Activated CD8-positive, alpha-beta T cell treated with anti-CD3 and anti-CD28 coated beads for 36 hours (primary cell): ENCODE data around the gene CARD18. TPM values are rescaled to one million over a fixed set of nuclear protein-coding genes. Genes with fewer than 3 reads are reported as not detected.

Experiments used
- ATAC-seq: fragments of 200-7000 bp; cut with Tn5 transposase; one replicate; pipeline ENCODE4 v1.10.0; 2021; ENCODE audit warnings: mild to moderate bottlenecking, moderate library complexity
- CTCF ChIA-PET: fragments of 350-600 bp; sonication (Branson Sonifier 250); formaldehyde crosslinking; loops from one replicate; lab custom pipeline; 2021; ENCODE audit warnings: antibody characterized with exemption; lab: Charles Lee
- POLR2A ChIA-PET: fragments of 350-600 bp; sonication (Branson Sonifier 250); formaldehyde crosslinking; loops from one replicate; lab custom pipeline; 2021; ENCODE audit warnings: antibody characterized with exemption; lab: Charles Lee
- DNase-seq: peaks from one replicate; pipeline ENCODE4 v3.0.0-alpha.2; 2020
- H3K27ac Mint-ChIP-seq: one replicate; pipeline ENCODE4 v1.8.0; 2021; ENCODE audit warnings: mild to moderate bottlenecking, mixed read lengths
- H3K27me3 Mint-ChIP-seq: one replicate; pipeline ENCODE4 v1.8.0; 2021; ENCODE audit warnings: mixed read lengths
- H3K36me3 Mint-ChIP-seq: one replicate; pipeline ENCODE4 v1.8.0; 2021; ENCODE audit warnings: low read depth, mixed read lengths
- H3K4me1 Mint-ChIP-seq: one replicate; pipeline ENCODE4 v1.8.0; 2021; ENCODE audit warnings: low read depth, mixed read lengths
- H3K4me3 Mint-ChIP-seq: one replicate; pipeline ENCODE4 v1.8.0; 2021; ENCODE audit warnings: mild to moderate bottlenecking, moderate library complexity, mixed read lengths
- H3K9me3 Mint-ChIP-seq: one replicate; pipeline ENCODE4 v1.8.0; 2021; ENCODE audit warnings: mixed read lengths
- intact Hi-C: fragments of 100-400 bp; cut with micrococcal nuclease; formaldehyde crosslinking; loops from one replicate; pipeline ENCODE4 v1.10.0; 2022
- total RNA-seq, 2 experiments: library from RNA; stranded (reverse); gene quantifications; one replicate each; pipeline ENCODE4 v1.2.3, GENCODE V29; 2021
- TF ChIP-seq, protein P1 (sequence below): fragments of 200-600 bp; IDR thresholded peaks from one replicate; pipeline ENCODE4 v1.8.0; 2022; ENCODE audit warnings: antibody characterized with exemption, mild to moderate bottlenecking

CARD18 gene
- total RNA-seq, 2 experiments from 2014 or later = not detected

DNA sequence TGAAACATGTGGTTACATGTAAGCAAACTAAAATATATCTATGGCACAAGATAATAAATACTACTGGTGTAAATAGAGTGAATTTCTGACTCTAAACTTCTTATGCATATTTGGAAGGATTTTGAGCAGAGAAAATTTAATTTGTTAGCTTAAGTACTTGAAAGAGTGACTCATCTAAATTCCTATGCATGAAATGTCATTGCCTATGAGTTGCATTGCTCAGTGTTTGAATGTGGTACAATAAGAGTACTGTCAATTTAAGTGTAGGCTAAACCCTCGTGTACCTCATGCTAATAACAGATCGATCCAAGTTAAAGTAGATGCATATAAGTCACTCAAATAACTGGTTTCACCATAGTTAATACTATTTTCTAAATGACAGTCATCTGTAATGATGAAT, 5.3 kb upstream of the CARD18 start:
- H3K36me3 Mint-ChIP-seq = no peaks in the 10 kb centered on the region
- CTCF ChIA-PET = no interaction called here

DNA sequence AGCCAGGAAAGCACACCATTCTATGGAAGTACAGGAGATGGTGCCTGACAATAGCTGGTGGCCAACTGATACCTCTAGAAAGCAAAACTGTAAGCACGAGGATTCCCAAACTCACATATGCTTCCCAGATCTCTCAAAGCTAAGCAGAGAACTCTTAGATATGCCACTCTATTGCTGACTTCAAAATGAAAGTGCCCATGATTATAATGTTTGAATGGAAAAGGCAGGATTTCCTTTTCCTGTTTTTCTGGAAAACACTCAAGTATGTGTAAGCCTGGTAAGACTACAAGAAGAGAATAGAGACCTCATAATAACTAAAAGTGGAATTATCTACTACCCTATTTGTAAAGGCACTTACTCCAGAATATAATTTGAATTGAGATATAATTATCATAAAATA, 2.6 kb upstream of the CARD18 start:
- Mint-ChIP-seq H3K27me3 (peaks cover 6% of the 10 kb centered on the region), H3K9me3 (no peaks in the 10 kb centered on the region), H3K4me3 (no peak overlapping the region), H3K4me1 (no peaks in the 10 kb centered on the region), H3K36me3 (no peaks in the 10 kb centered on the region), H3K27ac (no peak overlapping the region)
- CTCF ChIA-PET = no interaction called here
- no peak for ATAC-seq
- DNase-seq = no peak
- POLR2A ChIA-PET = no interaction called here
- intact Hi-C loops = no loop called here
- TF ChIP-seq, protein P1, sequence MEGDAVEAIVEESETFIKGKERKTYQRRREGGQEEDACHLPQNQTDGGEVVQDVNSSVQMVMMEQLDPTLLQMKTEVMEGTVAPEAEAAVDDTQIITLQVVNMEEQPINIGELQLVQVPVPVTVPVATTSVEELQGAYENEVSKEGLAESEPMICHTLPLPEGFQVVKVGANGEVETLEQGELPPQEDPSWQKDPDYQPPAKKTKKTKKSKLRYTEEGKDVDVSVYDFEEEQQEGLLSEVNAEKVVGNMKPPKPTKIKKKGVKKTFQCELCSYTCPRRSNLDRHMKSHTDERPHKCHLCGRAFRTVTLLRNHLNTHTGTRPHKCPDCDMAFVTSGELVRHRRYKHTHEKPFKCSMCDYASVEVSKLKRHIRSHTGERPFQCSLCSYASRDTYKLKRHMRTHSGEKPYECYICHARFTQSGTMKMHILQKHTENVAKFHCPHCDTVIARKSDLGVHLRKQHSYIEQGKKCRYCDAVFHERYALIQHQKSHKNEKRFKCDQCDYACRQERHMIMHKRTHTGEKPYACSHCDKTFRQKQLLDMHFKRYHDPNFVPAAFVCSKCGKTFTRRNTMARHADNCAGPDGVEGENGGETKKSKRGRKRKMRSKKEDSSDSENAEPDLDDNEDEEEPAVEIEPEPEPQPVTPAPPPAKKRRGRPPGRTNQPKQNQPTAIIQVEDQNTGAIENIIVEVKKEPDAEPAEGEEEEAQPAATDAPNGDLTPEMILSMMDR = no peak

More for the DNA sequence above, 5.3 kb upstream of the CARD18 start:
- H3K4me1 Mint-ChIP-seq = no peaks in the 10 kb centered on the region
- POLR2A ChIA-PET = no interaction called here
- ATAC-seq (no peak), DNase-seq (no peak)
- intact Hi-C loops = no loop called here
- TF ChIP-seq, protein P1 = no peak
- peaks cover 6% of the 10 kb centered on the region for H3K27me3 Mint-ChIP-seq
- no peaks in the 10 kb centered on the region for H3K9me3 Mint-ChIP-seq
- no peak overlapping the region for H3K4me3 Mint-ChIP-seq
- no peak overlapping the region for H3K27ac Mint-ChIP-seq

DNA sequence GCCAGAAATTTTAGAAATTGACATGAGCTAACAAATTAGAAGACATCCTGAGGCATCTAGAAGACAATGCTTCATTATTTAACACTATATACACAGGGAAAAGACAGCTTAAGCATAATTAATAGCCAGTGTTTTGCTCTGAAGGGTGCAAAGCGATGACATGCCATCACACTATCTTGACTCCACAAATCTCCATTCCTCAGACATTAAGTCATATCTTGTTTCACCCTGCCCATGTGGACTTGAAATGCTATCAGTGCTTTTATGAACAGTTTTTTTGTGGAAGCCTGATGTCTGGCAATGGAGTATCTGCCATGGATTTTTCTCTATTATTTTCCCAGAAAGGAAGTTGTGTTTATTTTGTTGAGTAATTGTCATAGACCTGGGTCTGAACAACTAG, 2.3 kb downstream of the CARD18 start:
- TF ChIP-seq, protein P1 = no peak
- H3K9me3 Mint-ChIP-seq = no peaks in the 10 kb centered on the region
- intact Hi-C loops = no loop called here
- no peaks in the 10 kb centered on the region for H3K36me3 Mint-ChIP-seq
- ChIA-PET POLR2A (no interaction called here), CTCF (interaction anchor here (1.0 kb wide), 1 partner anchor 48 kb away, joined by 3 read pairs; no protein-coding TSS in a partner anchor)
- DNase-seq (no peak), ATAC-seq (no peak)
- no peak overlapping the region for H3K4me3 Mint-ChIP-seq
- no peaks in the 10 kb centered on the region for H3K4me1 Mint-ChIP-seq
- H3K27me3 Mint-ChIP-seq = peaks cover 5% of the 10 kb centered on the region
- H3K27ac Mint-ChIP-seq = no peak overlapping the region

DNA sequence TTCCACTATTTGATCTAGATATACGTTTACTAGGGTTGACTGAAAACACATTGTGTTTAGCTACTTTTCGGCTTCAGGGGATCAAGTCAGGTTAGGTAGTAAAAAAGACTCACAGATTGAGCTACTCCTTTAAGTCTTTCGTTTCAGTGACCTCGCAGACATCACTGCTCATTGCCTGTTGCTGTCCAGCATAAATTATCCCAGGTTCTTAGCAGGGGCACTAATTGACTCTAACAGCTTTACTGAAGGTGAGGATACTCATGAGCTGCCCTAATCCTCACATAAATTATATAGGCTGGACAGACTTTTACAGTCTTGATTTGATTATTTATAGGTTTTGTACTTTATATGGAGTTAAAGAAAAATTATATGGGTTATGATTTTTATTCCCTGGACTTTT, 3.7 kb downstream of the CARD18 start:
- H3K4me3 Mint-ChIP-seq = no peak overlapping the region
- no peaks in the 10 kb centered on the region for H3K36me3 Mint-ChIP-seq
- intact Hi-C loops = no loop called here
- TF ChIP-seq, protein P1 = no peak
- H3K27ac Mint-ChIP-seq = no peak overlapping the region
- ChIA-PET CTCF (no interaction called here), POLR2A (interaction anchor here (1.1 kb wide), 1 partner anchor 69 kb away, joined by 3 read pairs; no protein-coding TSS in a partner anchor)
- H3K4me1 Mint-ChIP-seq = no peaks in the 10 kb centered on the region
- H3K9me3 Mint-ChIP-seq = no peaks in the 10 kb centered on the region
- H3K27me3 Mint-ChIP-seq = peaks cover 3% of the 10 kb centered on the region
- ATAC-seq (no peak), DNase-seq (no peak)

DNA sequence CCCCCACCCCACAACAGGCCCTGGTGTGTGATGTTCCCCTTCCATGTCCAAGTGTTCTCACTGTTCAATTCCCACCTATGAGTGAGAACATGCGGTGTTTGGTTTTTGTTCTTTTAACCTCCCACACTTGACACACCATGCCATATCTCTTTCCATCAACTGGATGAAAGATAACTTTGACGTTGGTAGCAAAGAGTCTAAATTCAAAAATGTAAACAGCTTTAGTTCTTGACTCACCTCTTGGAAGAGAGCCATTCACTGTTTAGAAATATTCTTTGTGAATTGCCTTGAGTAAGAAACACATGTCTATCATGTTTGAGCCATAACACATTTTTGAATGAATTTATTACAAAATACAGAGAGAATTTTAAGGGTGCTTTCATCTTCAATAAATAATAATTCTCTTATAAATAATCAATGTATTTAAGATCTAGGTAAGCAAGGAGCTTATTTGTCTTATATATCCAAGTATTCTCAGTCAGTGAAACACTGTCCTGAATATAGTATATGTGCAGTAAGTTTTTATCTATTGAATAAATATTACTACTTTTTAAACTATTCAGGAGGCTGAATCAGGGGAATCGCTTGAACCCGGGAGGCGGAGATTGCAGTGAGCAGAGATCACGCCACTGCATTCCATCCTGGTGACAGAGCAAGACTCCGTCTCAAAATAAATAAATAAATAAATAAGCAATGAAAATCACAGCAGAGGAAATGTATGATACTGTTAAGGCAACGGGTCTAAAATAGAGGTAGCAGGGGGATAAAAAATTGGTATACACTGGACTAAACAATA, 6.7 kb downstream of the CARD18 start:
- CTCF ChIA-PET = no interaction called here
- TF ChIP-seq, protein P1 = no peak
- Mint-ChIP-seq H3K4me3 (no peak overlapping the region), H3K27me3 (peaks cover 3% of the 10 kb centered on the region), H3K36me3 (no peaks in the 10 kb centered on the region), H3K9me3 (no peaks in the 10 kb centered on the region), H3K27ac (no peak overlapping the region), H3K4me1 (no peaks in the 10 kb centered on the region)
- intact Hi-C loops = no loop called here
- no peak for DNase-seq
- POLR2A ChIA-PET = no interaction called here
- ATAC-seq = no peak
